WTC11 (cell line): Measurements from ENCODE around the gene MEPCE. TPM values are rescaled to one million over a fixed set of nuclear protein-coding genes. Genes with fewer than 3 reads are reported as not detected.

Experiments
- ATAC-seq: fragments of 200-7000 bp; cut with Tn5 transposase; 2 replicates; pipeline ENCODE4 v1.10.0; 2021; ENCODE audit warnings: mild to moderate bottlenecking, moderate library complexity
- CTCF ChIA-PET: fragments of 300-600 bp; sonication (Branson Sonifier 250); formaldehyde crosslinking; loops from one replicate; lab custom pipeline; 2021; ENCODE audit warnings: antibody characterized with exemption; lab: Charles Lee
- POLR2A ChIA-PET: fragments of 350-600 bp; sonication (Branson Sonifier 250); formaldehyde crosslinking; loops from one replicate; lab custom pipeline; 2021; ENCODE audit warnings: antibody characterized with exemption; lab: Charles Lee
- DNase-seq: peaks from one replicate; pipeline ENCODE4 v3.0.0; 2021; ENCODE audit warnings: low spot score
- H3K27ac Mint-ChIP-seq: 2 replicates; pipeline ENCODE4 v1.8.0; 2021; ENCODE audit warnings: mixed read lengths
- H3K27me3 Mint-ChIP-seq: 2 replicates; pipeline ENCODE4 v1.8.0; 2021; ENCODE audit warnings: low read depth, mild to moderate bottlenecking, moderate library complexity, mixed read lengths
- H3K36me3 Mint-ChIP-seq: 2 replicates; pipeline ENCODE4 v1.8.0; 2021; ENCODE audit warnings: mixed read lengths
- H3K4me1 Mint-ChIP-seq: 2 replicates; pipeline ENCODE4 v1.8.0; 2022; ENCODE audit warnings: mixed read lengths
- H3K4me3 Mint-ChIP-seq: 2 replicates; pipeline ENCODE4 v1.8.0; 2021; ENCODE audit warnings: mild to moderate bottlenecking, moderate library complexity, mixed read lengths
- H3K9me3 Mint-ChIP-seq: 2 replicates; pipeline ENCODE4 v1.8.0; 2021; ENCODE audit warnings: mixed read lengths
- ATF6 ChIP-seq: sonication (generic); formaldehyde crosslinking; IDR thresholded peaks from 2 replicates; pipeline ENCODE4 v1.8.1; 2023; ENCODE audit warnings: mild to moderate bottlenecking, missing genetic modification reagents
- CBFB ChIP-seq: sonication (generic); formaldehyde crosslinking; IDR thresholded peaks from 2 replicates; pipeline ENCODE4 v1.8.1; 2022; ENCODE audit warnings: mild to moderate bottlenecking, low read depth, missing genetic modification reagents
- CREM ChIP-seq: sonication (generic); formaldehyde crosslinking; IDR thresholded peaks from 2 replicates; pipeline ENCODE4 v1.8.1; 2022; ENCODE audit warnings: mild to moderate bottlenecking, missing genetic modification reagents, moderate library complexity
- ELF4 ChIP-seq: sonication (generic); formaldehyde crosslinking; IDR thresholded peaks from 2 replicates; pipeline ENCODE4 v1.8.1; 2022; ENCODE audit warnings: low read depth, mild to moderate bottlenecking, moderate library complexity, missing genetic modification reagents
- ETV6 ChIP-seq: sonication (generic); formaldehyde crosslinking; IDR thresholded peaks from 2 replicates; pipeline ENCODE4 v1.8.1; 2022; ENCODE audit warnings: mild to moderate bottlenecking, missing genetic modification reagents
- FOXK1 ChIP-seq: sonication (generic); formaldehyde crosslinking; IDR thresholded peaks from 2 replicates; pipeline ENCODE4 v1.8.0; 2022; ENCODE audit warnings: mild to moderate bottlenecking, moderate library complexity, missing genetic modification reagents
- IRF1 ChIP-seq: sonication (generic); formaldehyde crosslinking; IDR thresholded peaks from 2 replicates; pipeline ENCODE4 v1.8.0; 2023; ENCODE audit warnings: missing genetic modification reagents
- MYBL2 ChIP-seq: sonication (generic); formaldehyde crosslinking; IDR thresholded peaks from 2 replicates; pipeline ENCODE4 v1.8.1; 2023; ENCODE audit warnings: mild to moderate bottlenecking, moderate library complexity, missing genetic modification reagents
- NFE2L1 ChIP-seq: sonication (generic); formaldehyde crosslinking; IDR thresholded peaks from 2 replicates; pipeline ENCODE4 v1.8.1; 2023; ENCODE audit warnings: missing genetic modification reagents
- PRDM15 ChIP-seq: sonication (generic); formaldehyde crosslinking; IDR thresholded peaks from 2 replicates; pipeline ENCODE4 v1.8.0; 2022; ENCODE audit warnings: missing genetic modification reagents
- PRRX2 ChIP-seq: fragments of 250-450 bp; sonication (Bioruptor Pico); IDR thresholded peaks from 2 replicates; pipeline ENCODE4 v1.8.0; 2021; ENCODE audit warnings: mild to moderate bottlenecking
- SMAD4 ChIP-seq: sonication (generic); formaldehyde crosslinking; IDR thresholded peaks from 2 replicates; pipeline ENCODE4 v1.8.0; 2022; ENCODE audit warnings: mild to moderate bottlenecking, missing genetic modification reagents
- SOX15 ChIP-seq: fragments of 250-450 bp; sonication (Bioruptor Pico); IDR thresholded peaks from 2 replicates; pipeline ENCODE4 v1.9.0; 2021; ENCODE audit warnings: mild to moderate bottlenecking
- TP53 ChIP-seq: sonication (generic); formaldehyde crosslinking; IDR thresholded peaks from 2 replicates; pipeline ENCODE4 v1.8.1; 2023; ENCODE audit warnings: mild to moderate bottlenecking, missing genetic modification reagents
- USF2 ChIP-seq: sonication (generic); formaldehyde crosslinking; IDR thresholded peaks from 2 replicates; pipeline ENCODE4 v1.8.1; 2023; ENCODE audit warnings: mild to moderate bottlenecking, missing genetic modification reagents, moderate library complexity
- ZNF263 ChIP-seq: sonication (generic); formaldehyde crosslinking; IDR thresholded peaks from 2 replicates; pipeline ENCODE4 v1.8.1; 2022; ENCODE audit warnings: low read depth, mild to moderate bottlenecking, moderate library complexity, missing genetic modification reagents
- ZNF425 ChIP-seq: fragments of 250-450 bp; sonication (Bioruptor Pico); conservative IDR thresholded peaks from 2 replicates; pipeline ENCODE4 v1.9.0; 2021; ENCODE audit warnings: mild to moderate bottlenecking
- ZNF512 ChIP-seq: sonication (generic); formaldehyde crosslinking; IDR thresholded peaks from 2 replicates; pipeline ENCODE4 v1.8.1; 2022; ENCODE audit warnings: missing genetic modification reagents, borderline replicate concordance
- total RNA-seq: library from RNA; stranded (reverse); gene quantifications from 3 replicates; pipeline ENCODE4 v1.2.3, GENCODE V29; 2021
- TF ChIP-seq, protein P1 (sequence below): sonication (generic); formaldehyde crosslinking; IDR thresholded peaks from 2 replicates; pipeline ENCODE4 v1.8.1; 2023; ENCODE audit warnings: mild to moderate bottlenecking, missing genetic modification reagents, borderline replicate concordance
- TF ChIP-seq, protein P2 (sequence below): fragments of 250-450 bp; sonication (Bioruptor Pico); IDR thresholded peaks from 2 replicates; pipeline ENCODE4 v1.8.0; 2021; ENCODE audit warnings: mild to moderate bottlenecking

The MEPCE gene
- total RNA-seq, 1 experiment from 2014 or later = 41.9 TPM

- H3K9me3 Mint-ChIP-seq = no peaks in the 10 kb centered on the region
These were observed 16.3 kb upstream of the MEPCE start for GRCh38 chr7:100413346-100413745.

More at GRCh38 chr7:100413346-100413745, 16.3 kb upstream of the MEPCE start:
- ChIA-PET CTCF (interaction anchor here (0.6 kb wide), 1 partner anchor 171 kb away, joined by 4 read pairs; no protein-coding TSS in a partner anchor), POLR2A (no interaction called here)
- TF ChIP-seq ZNF512 (CRISPR knock-in tag) (no peak), ETV6 (CRISPR knock-in tag) (no peak), ZNF263 (CRISPR knock-in tag) (no peak), CREM (CRISPR knock-in tag) (no peak), CBFB (no peak), ZNF425 (CRISPR knock-in tag) (no peak), ELF4 (CRISPR knock-in tag) (no peak), USF2 (CRISPR knock-in tag) (no peak), SOX15 (CRISPR knock-in tag) (no peak), PRDM15 (CRISPR knock-in tag) (no peak), NFE2L1 (CRISPR knock-in tag) (no peak), ATF6 (no peak), SMAD4 (no peak), PRRX2 (CRISPR knock-in tag) (no peak), IRF1 (CRISPR knock-in tag) (no peak), MYBL2 (CRISPR knock-in tag) (no peak), TP53 (no peak), FOXK1 (CRISPR knock-in tag) (no peak)
- TF ChIP-seq, protein P1, sequence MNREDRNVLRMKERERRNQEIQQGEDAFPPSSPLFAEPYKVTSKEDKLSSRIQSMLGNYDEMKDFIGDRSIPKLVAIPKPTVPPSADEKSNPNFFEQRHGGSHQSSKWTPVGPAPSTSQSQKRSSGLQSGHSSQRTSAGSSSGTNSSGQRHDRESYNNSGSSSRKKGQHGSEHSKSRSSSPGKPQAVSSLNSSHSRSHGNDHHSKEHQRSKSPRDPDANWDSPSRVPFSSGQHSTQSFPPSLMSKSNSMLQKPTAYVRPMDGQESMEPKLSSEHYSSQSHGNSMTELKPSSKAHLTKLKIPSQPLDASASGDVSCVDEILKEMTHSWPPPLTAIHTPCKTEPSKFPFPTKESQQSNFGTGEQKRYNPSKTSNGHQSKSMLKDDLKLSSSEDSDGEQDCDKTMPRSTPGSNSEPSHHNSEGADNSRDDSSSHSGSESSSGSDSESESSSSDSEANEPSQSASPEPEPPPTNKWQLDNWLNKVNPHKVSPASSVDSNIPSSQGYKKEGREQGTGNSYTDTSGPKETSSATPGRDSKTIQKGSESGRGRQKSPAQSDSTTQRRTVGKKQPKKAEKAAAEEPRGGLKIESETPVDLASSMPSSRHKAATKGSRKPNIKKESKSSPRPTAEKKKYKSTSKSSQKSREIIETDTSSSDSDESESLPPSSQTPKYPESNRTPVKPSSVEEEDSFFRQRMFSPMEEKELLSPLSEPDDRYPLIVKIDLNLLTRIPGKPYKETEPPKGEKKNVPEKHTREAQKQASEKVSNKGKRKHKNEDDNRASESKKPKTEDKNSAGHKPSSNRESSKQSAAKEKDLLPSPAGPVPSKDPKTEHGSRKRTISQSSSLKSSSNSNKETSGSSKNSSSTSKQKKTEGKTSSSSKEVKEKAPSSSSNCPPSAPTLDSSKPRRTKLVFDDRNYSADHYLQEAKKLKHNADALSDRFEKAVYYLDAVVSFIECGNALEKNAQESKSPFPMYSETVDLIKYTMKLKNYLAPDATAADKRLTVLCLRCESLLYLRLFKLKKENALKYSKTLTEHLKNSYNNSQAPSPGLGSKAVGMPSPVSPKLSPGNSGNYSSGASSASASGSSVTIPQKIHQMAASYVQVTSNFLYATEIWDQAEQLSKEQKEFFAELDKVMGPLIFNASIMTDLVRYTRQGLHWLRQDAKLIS (CRISPR knock-in tag) = no peak
- TF ChIP-seq, protein P2, sequence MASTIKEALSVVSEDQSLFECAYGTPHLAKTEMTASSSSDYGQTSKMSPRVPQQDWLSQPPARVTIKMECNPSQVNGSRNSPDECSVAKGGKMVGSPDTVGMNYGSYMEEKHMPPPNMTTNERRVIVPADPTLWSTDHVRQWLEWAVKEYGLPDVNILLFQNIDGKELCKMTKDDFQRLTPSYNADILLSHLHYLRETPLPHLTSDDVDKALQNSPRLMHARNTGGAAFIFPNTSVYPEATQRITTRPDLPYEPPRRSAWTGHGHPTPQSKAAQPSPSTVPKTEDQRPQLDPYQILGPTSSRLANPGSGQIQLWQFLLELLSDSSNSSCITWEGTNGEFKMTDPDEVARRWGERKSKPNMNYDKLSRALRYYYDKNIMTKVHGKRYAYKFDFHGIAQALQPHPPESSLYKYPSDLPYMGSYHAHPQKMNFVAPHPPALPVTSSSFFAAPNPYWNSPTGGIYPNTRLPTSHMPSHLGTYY (CRISPR knock-in tag) = no peak
- H3K4me3 Mint-ChIP-seq = no peak overlapping the region
- H3K4me1 Mint-ChIP-seq = no peaks in the 10 kb centered on the region
- H3K36me3 Mint-ChIP-seq = no peaks in the 10 kb centered on the region
- no peak overlapping the region for H3K27ac Mint-ChIP-seq
- DNase-seq (no peak), ATAC-seq (no peak)
- peaks cover 8% of the 10 kb centered on the region for H3K27me3 Mint-ChIP-seq
